GM23338 (cell line): ENCODE measurements around the gene GADD45B. TPM values are rescaled to one million over a fixed set of nuclear protein-coding genes. Genes with fewer than 3 reads are reported as not detected.
A peak's percentile ranks its signal among the peaks of the same experiment; 100 is the strongest.

Experiments used
- ATAC-seq: fragments of 200-7000 bp; cut with Tn5 transposase; 3 replicates; pipeline ENCODE4 v1.9.1; 2020
- DNase-seq: peaks from one replicate; pipeline ENCODE4 v3.0.0-alpha.2; 2015; ENCODE audit warnings: low spot score
- H2AFZ ChIP-seq: fragments of 200-600 bp; sonication (generic); 2 replicates; pipeline ENCODE4 v1.8.0; 2016; ENCODE audit warnings: antibody characterized with exemption, mild to moderate bottlenecking, moderate library complexity
- H3F3A ChIP-seq: fragments of 200-600 bp; sonication (generic); replicated peaks from 2 replicates; pipeline ENCODE4 v1.8.0; 2017; ENCODE audit warnings: antibody characterized with exemption, mixed run types, low read depth
- H3K27ac ChIP-seq: fragments of 200-600 bp; sonication (generic); 2 replicates; pipeline ENCODE4 v1.6.1; 2016; ENCODE audit warnings: low read depth
- H3K27me3 ChIP-seq: fragments of 200-600 bp; sonication (generic); 2 replicates; pipeline ENCODE4 v1.8.0; 2016; ENCODE audit warnings: mild to moderate bottlenecking, mixed run types, moderate library complexity; ENCODE audit not compliant: insufficient read depth
- H3K36me3 ChIP-seq: fragments of 200-600 bp; sonication (generic); 2 replicates; pipeline ENCODE4 v1.8.0; 2016; ENCODE audit warnings: mild to moderate bottlenecking; ENCODE audit not compliant: insufficient read depth
- H3K4me1 ChIP-seq: fragments of 200-600 bp; sonication (generic); 2 replicates; pipeline ENCODE4 v1.8.0; 2016; ENCODE audit warnings: mild to moderate bottlenecking, moderate library complexity; ENCODE audit not compliant: insufficient read depth
- H3K4me2 ChIP-seq: fragments of 200-600 bp; sonication (generic); 2 replicates; pipeline ENCODE4 v1.7.1; 2017; ENCODE audit warnings: mixed run types
- H3K4me3 ChIP-seq: fragments of 200-600 bp; sonication (generic); 2 replicates; pipeline ENCODE4 v1.6.1; 2016; ENCODE audit warnings: mixed run types
- H3K79me2 ChIP-seq: fragments of 200-600 bp; sonication (generic); replicated peaks from 2 replicates; pipeline ENCODE4 v1.8.0; 2017; ENCODE audit warnings: mild to moderate bottlenecking; ENCODE audit not compliant: insufficient read depth
- H3K9me2 ChIP-seq: fragments of 200-600 bp; sonication (generic); 2 replicates; pipeline ENCODE4 v1.8.0; 2017; ENCODE audit not compliant: insufficient read depth
- H4K20me1 ChIP-seq: fragments of 200-600 bp; sonication (generic); replicated peaks from 2 replicates; pipeline ENCODE4 v1.8.0; 2017; ENCODE audit warnings: mild to moderate bottlenecking; ENCODE audit not compliant: insufficient read depth
- H3K27ac Mint-ChIP-seq: 2 replicates; pipeline ENCODE4 v1.8.0; 2020; ENCODE audit warnings: inconsistent platforms, mild to moderate bottlenecking, moderate library complexity, mixed read lengths
- H3K27me3 Mint-ChIP-seq: 3 replicates; pipeline ENCODE4 v1.8.0; 2022; ENCODE audit warnings: low read depth, mild to moderate bottlenecking, moderate library complexity, mixed read lengths, inconsistent platforms; ENCODE audit not compliant: insufficient read depth, poor library complexity
- H3K36me3 Mint-ChIP-seq: 3 replicates; pipeline ENCODE4 v1.8.0; 2021; ENCODE audit warnings: low read depth, mild to moderate bottlenecking, inconsistent platforms, moderate library complexity, mixed read lengths
- H3K4me1 Mint-ChIP-seq: 3 replicates; pipeline ENCODE4 v1.8.0; 2020; ENCODE audit warnings: mild to moderate bottlenecking, inconsistent platforms, mixed read lengths
- H3K4me3 Mint-ChIP-seq: 3 replicates; pipeline ENCODE4 v1.8.0; 2021; ENCODE audit warnings: moderate library complexity, mild to moderate bottlenecking, inconsistent platforms, mixed read lengths
- H3K9me3 Mint-ChIP-seq: 3 replicates; pipeline ENCODE4 v1.8.0; 2020; ENCODE audit warnings: moderate library complexity, mild to moderate bottlenecking, inconsistent platforms, mixed read lengths
- CREB1 ChIP-seq: fragments of 250-450 bp; sonication (Bioruptor Pico); IDR thresholded peaks from 2 replicates; pipeline ENCODE4 v1.5.0; 2020; ENCODE audit warnings: low read depth, mild to moderate bottlenecking, moderate library complexity
- CTCF ChIP-seq, 2 experiments: fragments of 200-600 bp in 1 of 2; sonication (generic) in 1 of 2; conservative IDR thresholded peaks; 2 replicates each; pipeline versions ENCODE4 v1.5.1 to v1.6.1; 2016 to 2017; ENCODE audit warnings: antibody characterized with exemption in 2 of 2, low read depth in 2 of 2, mild to moderate bottlenecking in 2 of 2, moderate library complexity in 1 of 2
- EZH2 ChIP-seq: fragments of 200-600 bp; sonication (generic); IDR thresholded peaks from one replicate; pipeline ENCODE4 v1.8.0; 2017; ENCODE audit warnings: antibody characterized with exemption, mild to moderate bottlenecking, low read depth; ENCODE audit not compliant: unreplicated experiment
- EZH2phosphoT487 ChIP-seq: fragments of 200-600 bp; sonication (generic); IDR thresholded peaks from one replicate; pipeline ENCODE4 v1.8.1; 2018; ENCODE audit warnings: antibody characterized with exemption; ENCODE audit not compliant: unreplicated experiment
- JUNB ChIP-seq: IDR thresholded peaks from one replicate; pipeline ENCODE4 v1.6.1; 2016; ENCODE audit warnings: antibody characterized with exemption; ENCODE audit not compliant: unreplicated experiment
- NANOG ChIP-seq: IDR thresholded peaks from 2 replicates; pipeline ENCODE4 v1.6.1; 2016; ENCODE audit warnings: antibody characterized with exemption, borderline replicate concordance
- POLR2AphosphoS5 ChIP-seq: IDR thresholded peaks from 2 replicates; pipeline ENCODE4 v1.6.1; 2016; ENCODE audit warnings: antibody characterized with exemption, low read depth
- REST ChIP-seq: IDR thresholded peaks from one replicate; pipeline ENCODE4 v1.6.1; 2018; ENCODE audit warnings: antibody characterized with exemption; ENCODE audit not compliant: unreplicated experiment
- STAT1 ChIP-seq: IDR thresholded peaks from one replicate; pipeline ENCODE4 v1.6.1; 2016; ENCODE audit warnings: antibody characterized with exemption; ENCODE audit not compliant: unreplicated experiment
- ZNF114 ChIP-seq: fragments of 250-450 bp; sonication (Bioruptor Pico); IDR thresholded peaks from 2 replicates; pipeline ENCODE4 v1.5.0; 2020; ENCODE audit warnings: mild to moderate bottlenecking, moderate library complexity
- ZNF331 ChIP-seq: fragments of 250-450 bp; sonication (Bioruptor Pico); IDR thresholded peaks from 2 replicates; pipeline ENCODE4 v1.5.0; 2020; ENCODE audit warnings: low read depth, mild to moderate bottlenecking, moderate library complexity
- polyA plus RNA-seq: library from polyadenylated mRNA; unstranded; fragments of >200 nt; fragmentation: Nextera tagmentation; extraction: Ambion mirVana; gene quantifications from 2 replicates; pipeline ENCODE4 v1.2.1, GENCODE V29; 2016
- total RNA-seq: library from RNA; depleted of rRNA; stranded (reverse); fragments of >200 nt; shearing (Covaris generic); gene quantifications from 2 replicates; pipeline ENCODE4 v1.2.3, GENCODE V29; 2014
- TF ChIP-seq, protein P1 (sequence below): fragments of 250-450 bp; sonication (Bioruptor Pico); IDR thresholded peaks from 2 replicates; pipeline ENCODE4 v1.5.0; 2020; ENCODE audit warnings: mild to moderate bottlenecking, moderate library complexity
- TF ChIP-seq, protein P2 (sequence below): IDR thresholded peaks from 2 replicates; pipeline ENCODE4 v1.6.1; 2016; ENCODE audit warnings: antibody characterized with exemption

Gene GADD45B
- total and polyA plus RNA-seq, 2 experiments from 2014 or later = 12.3 to 16.6 TPM

- peak overlapping the region; percentile 89 for H3K27ac Mint-ChIP-seq
Measured at GRCh38 chr19:2454962-2455850, 20.7 kb upstream of the GADD45B start.

More at GRCh38 chr19:2454962-2455850, 20.7 kb upstream of the GADD45B start:
- Mint-ChIP-seq H3K27me3 (peaks cover 11% of the 10 kb centered on the region), H3K36me3 (peaks cover 4% of the 10 kb centered on the region), H3K4me3 (peak overlapping the region; percentile 85), H3K4me1 (peaks cover 30% of the 10 kb centered on the region), H3K9me3 (no peaks in the 10 kb centered on the region)
- Histone ChIP-seq H3K27me3 (no peaks in the 10 kb centered on the region), H3K79me2 (peaks cover 63% of the 10 kb centered on the region), H3K4me2 (peak overlapping the region; percentile 86), H3K27ac (no peak overlapping the region), H3K9me2 (no peaks in the 10 kb centered on the region), H4K20me1 (peaks cover 16% of the 10 kb centered on the region), H3K36me3 (no peaks in the 10 kb centered on the region), H3K4me1 (peaks cover 15% of the 10 kb centered on the region), H3F3A (peaks cover 5% of the 10 kb centered on the region; the same call in 1 of the 2 replicates), H2AFZ (no peak overlapping the region), H3K4me3 (peak overlapping the region; percentile 91)
- DNase-seq (no peak), ATAC-seq (no peak)
- TF ChIP-seq EZH2phosphoT487 (no peak), ZNF331 (CRISPR knock-in tag) (no peak), NANOG (no peak), CREB1 (CRISPR knock-in tag) (no peak), STAT1 (no peak), JUNB (no peak), CTCF (conservative IDR thresholded peaks at IDR 0.05; ENCODE audit: low read depth in 2 of 2) (no peak), POLR2AphosphoS5 (no peak), REST (no peak), EZH2 (no peak), ZNF114 (CRISPR knock-in tag) (no peak)
- TF ChIP-seq, protein P1, sequence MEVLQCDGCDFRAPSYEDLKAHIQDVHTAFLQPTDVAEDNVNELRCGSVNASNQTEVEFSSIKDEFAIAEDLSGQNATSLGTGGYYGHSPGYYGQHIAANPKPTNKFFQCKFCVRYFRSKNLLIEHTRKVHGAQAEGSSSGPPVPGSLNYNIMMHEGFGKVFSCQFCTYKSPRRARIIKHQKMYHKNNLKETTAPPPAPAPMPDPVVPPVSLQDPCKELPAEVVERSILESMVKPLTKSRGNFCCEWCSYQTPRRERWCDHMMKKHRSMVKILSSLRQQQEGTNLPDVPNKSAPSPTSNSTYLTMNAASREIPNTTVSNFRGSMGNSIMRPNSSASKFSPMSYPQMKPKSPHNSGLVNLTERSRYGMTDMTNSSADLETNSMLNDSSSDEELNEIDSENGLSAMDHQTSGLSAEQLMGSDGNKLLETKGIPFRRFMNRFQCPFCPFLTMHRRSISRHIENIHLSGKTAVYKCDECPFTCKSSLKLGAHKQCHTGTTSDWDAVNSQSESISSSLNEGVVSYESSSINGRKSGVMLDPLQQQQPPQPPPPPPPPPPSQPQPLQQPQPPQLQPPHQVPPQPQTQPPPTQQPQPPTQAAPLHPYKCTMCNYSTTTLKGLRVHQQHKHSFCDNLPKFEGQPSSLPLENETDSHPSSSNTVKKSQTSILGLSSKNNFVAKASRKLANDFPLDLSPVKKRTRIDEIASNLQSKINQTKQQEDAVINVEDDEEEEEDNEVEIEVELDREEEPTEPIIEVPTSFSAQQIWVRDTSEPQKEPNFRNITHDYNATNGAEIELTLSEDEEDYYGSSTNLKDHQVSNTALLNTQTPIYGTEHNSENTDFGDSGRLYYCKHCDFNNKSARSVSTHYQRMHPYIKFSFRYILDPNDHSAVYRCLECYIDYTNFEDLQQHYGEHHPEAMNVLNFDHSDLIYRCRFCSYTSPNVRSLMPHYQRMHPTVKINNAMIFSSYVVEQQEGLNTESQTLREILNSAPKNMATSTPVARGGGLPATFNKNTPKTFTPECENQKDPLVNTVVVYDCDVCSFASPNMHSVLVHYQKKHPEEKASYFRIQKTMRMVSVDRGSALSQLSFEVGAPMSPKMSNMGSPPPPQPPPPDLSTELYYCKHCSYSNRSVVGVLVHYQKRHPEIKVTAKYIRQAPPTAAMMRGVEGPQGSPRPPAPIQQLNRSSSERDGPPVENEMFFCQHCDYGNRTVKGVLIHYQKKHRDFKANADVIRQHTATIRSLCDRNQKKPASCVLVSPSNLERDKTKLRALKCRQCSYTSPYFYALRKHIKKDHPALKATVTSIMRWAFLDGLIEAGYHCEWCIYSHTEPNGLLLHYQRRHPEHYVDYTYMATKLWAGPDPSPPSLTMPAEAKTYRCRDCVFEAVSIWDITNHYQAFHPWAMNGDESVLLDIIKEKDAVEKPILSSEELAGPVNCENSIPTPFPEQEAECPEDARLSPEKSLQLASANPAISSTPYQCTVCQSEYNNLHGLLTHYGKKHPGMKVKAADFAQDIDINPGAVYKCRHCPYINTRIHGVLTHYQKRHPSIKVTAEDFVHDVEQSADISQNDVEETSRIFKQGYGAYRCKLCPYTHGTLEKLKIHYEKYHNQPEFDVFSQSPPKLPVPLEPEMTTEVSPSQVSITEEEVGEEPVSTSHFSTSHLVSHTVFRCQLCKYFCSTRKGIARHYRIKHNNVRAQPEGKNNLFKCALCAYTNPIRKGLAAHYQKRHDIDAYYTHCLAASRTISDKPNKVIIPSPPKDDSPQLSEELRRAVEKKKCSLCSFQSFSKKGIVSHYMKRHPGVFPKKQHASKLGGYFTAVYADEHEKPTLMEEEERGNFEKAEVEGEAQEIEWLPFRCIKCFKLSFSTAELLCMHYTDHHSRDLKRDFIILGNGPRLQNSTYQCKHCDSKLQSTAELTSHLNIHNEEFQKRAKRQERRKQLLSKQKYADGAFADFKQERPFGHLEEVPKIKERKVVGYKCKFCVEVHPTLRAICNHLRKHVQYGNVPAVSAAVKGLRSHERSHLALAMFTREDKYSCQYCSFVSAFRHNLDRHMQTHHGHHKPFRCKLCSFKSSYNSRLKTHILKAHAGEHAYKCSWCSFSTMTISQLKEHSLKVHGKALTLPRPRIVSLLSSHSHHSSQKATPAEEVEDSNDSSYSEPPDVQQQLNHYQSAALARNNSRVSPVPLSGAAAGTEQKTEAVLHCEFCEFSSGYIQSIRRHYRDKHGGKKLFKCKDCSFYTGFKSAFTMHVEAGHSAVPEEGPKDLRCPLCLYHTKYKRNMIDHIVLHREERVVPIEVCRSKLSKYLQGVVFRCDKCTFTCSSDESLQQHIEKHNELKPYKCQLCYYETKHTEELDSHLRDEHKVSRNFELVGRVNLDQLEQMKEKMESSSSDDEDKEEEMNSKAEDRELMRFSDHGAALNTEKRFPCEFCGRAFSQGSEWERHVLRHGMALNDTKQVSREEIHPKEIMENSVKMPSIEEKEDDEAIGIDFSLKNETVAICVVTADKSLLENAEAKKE (CRISPR knock-in tag) = no peak
- TF ChIP-seq, protein P2, sequence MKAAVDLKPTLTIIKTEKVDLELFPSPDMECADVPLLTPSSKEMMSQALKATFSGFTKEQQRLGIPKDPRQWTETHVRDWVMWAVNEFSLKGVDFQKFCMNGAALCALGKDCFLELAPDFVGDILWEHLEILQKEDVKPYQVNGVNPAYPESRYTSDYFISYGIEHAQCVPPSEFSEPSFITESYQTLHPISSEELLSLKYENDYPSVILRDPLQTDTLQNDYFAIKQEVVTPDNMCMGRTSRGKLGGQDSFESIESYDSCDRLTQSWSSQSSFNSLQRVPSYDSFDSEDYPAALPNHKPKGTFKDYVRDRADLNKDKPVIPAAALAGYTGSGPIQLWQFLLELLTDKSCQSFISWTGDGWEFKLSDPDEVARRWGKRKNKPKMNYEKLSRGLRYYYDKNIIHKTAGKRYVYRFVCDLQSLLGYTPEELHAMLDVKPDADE = no peak
